NCI-H1694 treated with DMSO at 0.1 percent for 48 hours (cell line): ENCODE results near the gene RWDD3.
A peak's percentile ranks its signal among the peaks of the same experiment; 100 is the strongest.

ENCODE experiments used
- DNase-seq: peaks from one replicate; lab custom pipeline; 2025; lab: John Stamatoyannopoulos, UW

RWDD3 gene

DNA sequence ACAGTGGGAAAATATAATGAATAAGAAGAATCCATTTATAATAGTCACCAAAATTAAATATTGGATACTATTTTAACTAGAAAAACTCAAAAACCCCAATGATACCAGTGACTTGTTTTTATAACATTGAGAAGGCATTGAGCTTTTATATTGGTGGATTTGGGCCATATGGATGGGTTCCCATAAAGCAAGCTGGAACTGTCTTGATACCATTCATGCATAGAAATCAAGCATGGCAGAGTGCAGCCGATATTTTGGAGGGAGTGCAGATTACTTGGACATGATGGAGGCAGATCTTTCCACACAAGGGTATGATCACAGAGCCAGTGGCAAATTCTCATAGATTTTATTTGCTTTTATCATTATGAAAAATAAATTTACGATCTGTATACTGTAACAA, 3.8 kb upstream of the RWDD3 start:
- DNase-seq, result peak; percentile 5

- no peak for DNase-seq
Observed at GRCh38 chr1:95230768-95231191, 3.2 kb upstream of the RWDD3 start.

- no peak for DNase-seq
Observed at GRCh38 chr1:95232646-95233318, 1.2 kb upstream of the RWDD3 start.

DNA sequence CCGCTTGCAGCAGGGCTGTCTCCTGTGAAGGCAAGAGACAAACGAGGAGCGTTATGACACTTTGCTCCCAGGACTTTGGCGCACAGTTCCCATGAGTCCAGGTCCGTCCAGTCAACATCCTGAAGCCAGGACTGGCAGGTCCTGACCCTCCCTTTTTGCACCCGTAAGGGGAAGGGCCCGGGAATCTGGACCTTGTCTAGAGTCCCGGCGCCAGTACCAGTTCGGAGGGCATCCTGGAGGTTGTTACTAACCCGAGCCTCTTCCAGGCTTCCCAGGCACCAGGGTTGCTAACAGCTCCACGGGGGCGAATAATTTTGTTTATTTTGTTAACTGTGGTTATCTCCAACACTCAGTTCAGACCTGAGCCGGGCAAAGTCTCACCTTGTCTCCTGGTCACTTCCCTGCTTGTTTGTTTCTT, 682 bp upstream of the RWDD3 start:
- no peak for DNase-seq

GRCh38 chr1:95236784-95237575, 3.0 kb downstream of the RWDD3 start:
- no peak for DNase-seq

- no peak for DNase-seq
Observed at GRCh38 chr1:95237981-95238703, 4.1 kb downstream of the RWDD3 start.

GRCh38 chr1:95245029-95245428, 11.0 kb downstream of the RWDD3 start:
- no peak for DNase-seq

DNA sequence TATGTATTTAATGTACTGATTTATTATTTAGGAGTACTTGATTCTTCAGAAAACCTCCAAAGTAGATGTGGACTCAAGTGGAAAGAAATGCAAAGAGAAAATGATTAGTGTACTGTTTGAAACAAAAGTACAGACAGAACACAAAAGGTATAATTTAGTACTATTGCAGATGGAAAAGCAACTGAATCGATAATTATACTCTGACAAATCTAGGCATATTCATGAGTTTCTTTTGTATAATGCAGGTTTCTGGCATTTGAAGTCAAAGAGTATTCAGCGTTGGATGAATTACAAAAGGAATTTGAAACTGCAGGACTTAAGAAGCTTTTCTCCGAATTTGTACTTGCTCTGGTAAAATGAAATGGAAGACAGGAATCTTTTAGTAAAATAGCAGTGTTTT, 12.5 kb downstream of the RWDD3 start:
- DNase-seq, result no peak

DNA sequence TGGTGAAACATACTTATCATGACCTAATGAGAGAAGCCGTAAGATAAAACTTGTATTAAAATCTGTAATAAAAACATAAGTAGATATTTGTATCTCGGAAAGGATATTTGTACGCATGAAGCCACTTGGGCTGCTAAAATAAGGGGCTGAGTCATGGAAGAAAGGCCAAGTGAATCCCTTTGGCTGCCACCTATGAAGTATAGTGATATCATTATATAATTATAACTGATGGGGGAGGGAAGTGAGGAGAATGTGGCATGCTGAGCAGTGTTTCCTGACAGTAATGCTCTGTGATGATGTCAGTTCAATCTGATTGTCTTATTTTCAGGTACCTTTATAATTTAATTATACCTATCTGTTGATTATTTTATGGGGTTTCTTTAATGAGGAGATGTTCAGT, 13.6 kb downstream of the RWDD3 start:
- DNase-seq, result no peak

DNA sequence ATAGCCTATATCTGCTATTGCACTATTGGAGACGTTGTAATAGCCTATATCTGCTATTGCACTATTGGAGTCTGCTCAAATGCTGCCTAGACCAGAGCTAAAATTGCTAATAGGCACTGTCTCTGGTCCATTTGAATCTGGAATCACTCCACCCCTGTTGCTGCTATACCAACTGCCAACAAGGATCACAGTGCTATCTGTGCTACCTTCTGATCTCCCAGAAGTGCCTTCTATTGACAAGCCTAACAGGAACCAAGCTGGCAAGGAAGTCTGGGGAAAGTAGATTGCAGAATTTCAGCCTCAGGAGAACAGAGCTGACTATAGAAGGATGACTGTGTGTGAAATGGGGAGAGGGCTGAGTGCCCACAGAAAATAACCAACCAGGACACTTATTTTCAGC, 15.9 kb downstream of the RWDD3 start:
- DNase-seq, result no peak

GRCh38 chr1:95252422-95252821, 18.4 kb downstream of the RWDD3 start:
- no peak for DNase-seq

- DNase-seq, result no peak
Observed at GRCh38 chr1:95254959-95255358, 20.9 kb downstream of the RWDD3 start.

DNA sequence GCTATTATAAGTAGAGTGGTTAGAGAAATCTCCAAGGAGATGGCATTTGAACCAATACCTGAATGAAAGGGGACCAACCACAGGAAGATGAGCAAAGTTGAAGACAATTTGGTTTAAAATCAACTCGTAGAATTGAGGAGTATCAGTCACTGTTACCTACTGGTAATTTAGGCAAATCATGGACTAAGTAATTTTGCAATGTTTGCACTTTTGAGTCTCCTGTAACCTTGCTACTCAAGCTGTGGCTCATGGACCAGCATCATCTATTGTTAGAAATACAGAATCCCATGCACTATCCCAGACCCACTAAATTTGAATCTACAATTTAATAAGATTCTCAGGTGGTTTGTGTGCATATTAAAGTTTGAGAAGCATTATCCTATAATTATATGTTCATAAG, 21.8 kb downstream of the RWDD3 start:
- no peak for DNase-seq

GRCh38 chr1:95257758-95258157, 23.7 kb downstream of the RWDD3 start:
- DNase-seq, result no peak

GRCh38 chr1:95259245-95259644, 25.2 kb downstream of the RWDD3 start:
- DNase-seq, result no peak

DNA sequence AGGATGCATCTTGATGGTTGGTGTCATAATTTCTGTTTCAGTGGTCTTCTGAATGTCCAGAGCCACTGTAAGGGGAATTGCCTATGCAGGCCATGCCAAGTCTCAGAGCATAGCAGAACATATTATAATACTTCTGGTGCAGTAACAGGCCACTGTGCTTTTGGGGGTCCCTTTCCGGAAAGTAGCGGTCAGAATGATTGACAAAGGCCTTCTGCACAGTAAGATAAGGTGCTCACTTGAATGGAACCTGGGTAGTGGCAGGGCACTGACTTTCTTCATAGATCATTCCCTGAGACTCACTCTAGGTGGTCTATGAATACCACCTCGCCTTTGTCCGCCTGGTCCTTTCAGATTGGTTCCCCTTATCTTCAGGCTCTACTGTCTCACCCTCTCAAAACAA, 28.9 kb downstream of the RWDD3 start:
- DNase-seq, result no peak

DNA sequence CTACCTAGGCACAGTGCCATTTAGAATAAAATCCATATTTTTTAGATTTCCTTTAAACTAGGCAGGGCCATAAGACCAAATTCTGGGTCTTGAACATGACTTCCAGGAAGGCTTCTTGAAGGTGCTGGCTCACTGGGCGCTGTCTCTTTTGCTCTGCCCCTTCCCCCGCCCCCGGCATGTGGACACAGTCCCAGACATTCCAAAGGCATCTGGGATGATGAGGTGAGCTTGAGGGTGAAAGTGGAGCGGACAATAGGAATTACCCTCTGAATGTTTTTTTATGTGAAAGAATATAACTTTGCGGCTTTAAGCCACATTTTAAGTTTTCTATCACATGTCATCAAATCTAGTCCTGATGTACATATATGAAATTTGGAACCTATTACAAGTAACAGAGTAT, 29.4 kb downstream of the RWDD3 start:
- DNase-seq, result no peak

- DNase-seq, result no peak
Observed at GRCh38 chr1:95265106-95265505, 31.1 kb downstream of the RWDD3 start.

GRCh38 chr1:95276429-95276828, 42.4 kb downstream of the RWDD3 start:
- DNase-seq, result no peak

GRCh38 chr1:95278173-95279006, 44.4 kb downstream of the RWDD3 start:
- no peak for DNase-seq

GRCh38 chr1:95281781-95282517, 47.9 kb downstream of the RWDD3 start:
- no peak for DNase-seq
